SIG-M5 treated with dmso at 0.1 percent for 504 hours (cell line): ENCODE measurements around the gene MARCHF9.
A peak's percentile ranks its signal among the peaks of the same experiment; 100 is the strongest.

Experiments used
- DNase-seq: peaks from one replicate; lab custom pipeline; 2025; ENCODE audit not compliant: unreplicated experiment; lab: John Stamatoyannopoulos, UW

Gene MARCHF9

GRCh38 chr12:57793920-57794319 is 39.0 kb downstream of the MARCHF9 start:
- peak; percentile 22 for DNase-seq

- peak; percentile 5 for DNase-seq
Observed at GRCh38 chr12:57795354-57795753, 40.5 kb downstream of the MARCHF9 start.

DNA sequence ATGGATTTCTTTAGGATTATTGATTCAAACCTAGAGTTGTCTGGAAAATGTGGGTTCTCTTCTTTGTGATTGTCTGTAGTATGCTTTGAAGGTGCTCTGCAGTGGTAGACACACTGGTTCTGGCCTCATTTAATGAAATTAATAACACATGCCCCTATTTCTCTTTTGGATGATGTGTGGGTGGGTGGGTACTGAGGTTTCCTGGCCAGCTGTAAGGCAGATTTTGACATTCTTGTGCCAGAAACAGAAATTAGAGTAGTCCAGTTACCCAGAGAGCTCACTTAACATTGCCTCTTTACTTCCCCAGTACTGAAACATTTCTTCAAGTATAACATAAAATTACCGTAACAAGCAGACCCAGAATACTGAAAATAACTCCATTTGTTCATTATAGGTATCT is 42.1 kb downstream of the MARCHF9 start:
- no peak for DNase-seq

GRCh38 chr12:57797933-57798332 is 43.0 kb downstream of the MARCHF9 start:
- peak; percentile 32 for DNase-seq

GRCh38 chr12:57800965-57801364 is 46.1 kb downstream of the MARCHF9 start:
- no peak for DNase-seq

DNA sequence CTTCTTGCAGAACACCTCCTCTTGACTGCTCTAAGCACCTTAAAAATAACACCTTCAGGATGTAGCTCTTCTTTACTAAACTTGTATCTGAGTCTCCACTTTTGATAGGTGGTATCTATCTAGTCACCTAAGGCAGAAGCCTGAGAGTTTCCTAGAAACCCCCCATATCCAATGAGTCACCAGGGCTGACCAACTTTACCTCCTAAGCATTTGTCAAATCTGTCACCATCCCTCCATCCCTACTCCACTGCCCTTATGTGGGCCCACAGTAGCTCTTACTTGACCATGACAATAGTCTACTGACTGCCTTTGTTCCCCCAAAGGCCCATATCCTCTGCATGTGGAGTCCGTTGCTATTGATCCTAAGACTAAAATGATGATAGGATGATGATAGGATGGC is 47.7 kb downstream of the MARCHF9 start:
- DNase-seq = no peak

DNA sequence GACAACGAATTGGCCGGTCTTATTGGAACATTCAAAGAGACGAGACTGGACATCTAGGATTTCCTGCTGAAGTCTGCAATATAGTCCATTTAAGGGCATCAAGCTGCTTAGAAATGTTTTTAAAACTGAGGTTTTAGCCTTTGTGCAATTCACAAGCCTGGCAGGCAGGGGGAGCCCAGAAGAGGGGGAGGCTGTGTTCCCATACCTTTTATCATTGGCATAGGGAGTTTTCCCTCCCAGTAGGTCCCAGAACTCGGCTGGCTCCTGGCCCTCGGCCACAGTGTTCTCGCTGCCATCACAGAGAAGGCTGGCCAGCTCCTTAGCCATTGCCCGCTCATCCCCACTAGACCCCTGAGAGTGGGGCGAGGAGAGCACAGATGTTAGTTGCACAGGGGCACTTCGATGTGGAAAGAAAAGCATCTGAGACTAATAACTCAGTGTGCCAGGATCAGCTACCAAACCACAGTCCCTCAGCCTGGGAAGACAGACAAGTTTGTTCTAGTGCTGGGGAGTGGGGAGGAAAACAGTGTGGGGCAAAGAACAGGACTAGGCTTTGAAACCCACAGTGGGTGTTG is 48.5 kb downstream of the MARCHF9 start:
- DNase-seq = peak; percentile 33

DNA sequence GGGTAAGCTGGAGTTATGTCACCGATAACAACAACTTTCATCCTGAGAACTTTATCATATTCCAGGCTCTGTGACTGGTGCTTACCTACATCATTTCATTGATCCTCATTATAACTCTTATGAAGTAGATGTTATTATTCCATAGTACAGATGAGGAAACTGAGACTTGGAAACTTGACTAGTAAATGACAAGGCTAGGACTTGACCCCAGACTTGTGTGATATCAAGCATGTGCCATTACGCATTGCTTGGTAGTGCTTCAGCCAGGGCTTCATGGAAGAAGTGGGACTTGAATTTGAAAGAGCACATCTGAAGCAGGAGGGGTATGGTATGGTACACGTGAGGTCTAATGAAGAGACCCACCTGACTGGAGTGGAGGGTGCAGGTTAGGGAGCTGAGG is 51.8 kb downstream of the MARCHF9 start:
- DNase-seq = no peak

DNA sequence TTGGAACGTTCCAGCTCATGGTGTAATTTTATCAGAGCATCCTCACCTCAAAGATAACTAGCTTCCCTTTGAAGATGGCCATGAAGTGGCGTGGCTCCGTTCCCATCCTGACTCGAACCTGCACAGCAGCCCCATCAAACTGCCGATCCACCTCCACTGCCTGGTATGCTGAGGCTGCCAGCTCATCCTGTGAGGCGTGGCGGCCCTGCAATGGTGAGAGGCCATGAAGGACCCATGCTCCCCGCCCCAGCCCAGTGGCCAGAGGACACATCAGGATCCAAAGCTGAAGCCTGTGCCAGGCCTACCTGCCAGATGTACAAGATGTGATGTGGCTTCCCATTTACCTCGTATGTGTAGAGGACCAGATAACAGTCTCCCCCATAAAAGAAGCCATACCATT is 52.4 kb downstream of the MARCHF9 start:
- no peak for DNase-seq

GRCh38 chr12:57808351-57808750 is 53.4 kb downstream of the MARCHF9 start:
- DNase-seq = no peak

DNA sequence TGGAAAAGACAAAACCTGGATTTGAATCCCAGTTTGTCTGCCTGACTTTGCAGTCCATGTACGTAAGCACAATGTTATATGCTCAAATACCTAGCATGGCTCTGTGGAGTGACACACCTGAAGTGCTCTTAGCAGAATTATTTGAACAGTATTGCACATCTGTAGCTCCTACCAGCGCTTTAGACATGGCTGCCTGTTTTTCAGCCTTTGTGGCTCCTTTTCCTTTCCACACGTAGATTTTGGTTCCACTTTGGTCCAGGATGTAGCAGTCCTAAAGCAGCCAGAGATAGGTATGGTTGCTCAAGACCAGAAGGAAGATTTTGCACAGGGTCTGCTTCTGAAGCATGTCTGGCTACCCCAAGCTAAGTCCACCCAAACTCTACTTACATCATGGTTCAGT is 54.5 kb downstream of the MARCHF9 start:
- no peak for DNase-seq
